NCI-H2107 treated with DMSO at 0.1 percent for 48 hours (cell line): Measurements from ENCODE around the gene OTOA.
"Not testable (repeated sequence)": the region's sequence is repeated elsewhere in the genome, so short reads cannot be mapped to it uniquely, and the experiment has no call there.

Experiments used
- DNase-seq: peaks from one replicate; lab custom pipeline; 2025; ENCODE audit not compliant: unreplicated experiment; lab: John Stamatoyannopoulos, UW

The OTOA gene

GRCh38 chr16:21639493-21639892 is 24.3 kb upstream of the OTOA start:
- DNase-seq = no peak

DNA sequence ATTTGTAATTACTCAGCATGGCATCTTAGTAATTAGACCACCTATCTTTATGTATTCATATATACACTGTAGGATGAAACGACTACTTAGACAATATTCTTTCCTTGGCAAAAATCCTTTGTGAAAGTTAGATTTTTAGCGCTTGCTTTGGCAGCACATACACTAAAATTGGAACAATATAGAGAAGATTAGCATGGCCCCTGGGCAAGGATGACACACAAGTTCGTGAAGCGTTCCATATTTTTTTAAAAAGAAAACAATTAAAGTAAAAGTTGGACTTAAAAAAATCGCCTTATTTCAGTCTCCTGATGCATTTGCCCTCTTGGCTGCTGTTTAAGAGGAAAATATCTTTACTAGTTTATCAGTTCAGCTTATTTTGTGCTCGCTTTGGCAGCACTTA is 21.9 kb upstream of the OTOA start:
- DNase-seq = no peak

GRCh38 chr16:21642861-21643260 is 20.9 kb upstream of the OTOA start:
- no peak for DNase-seq

DNA sequence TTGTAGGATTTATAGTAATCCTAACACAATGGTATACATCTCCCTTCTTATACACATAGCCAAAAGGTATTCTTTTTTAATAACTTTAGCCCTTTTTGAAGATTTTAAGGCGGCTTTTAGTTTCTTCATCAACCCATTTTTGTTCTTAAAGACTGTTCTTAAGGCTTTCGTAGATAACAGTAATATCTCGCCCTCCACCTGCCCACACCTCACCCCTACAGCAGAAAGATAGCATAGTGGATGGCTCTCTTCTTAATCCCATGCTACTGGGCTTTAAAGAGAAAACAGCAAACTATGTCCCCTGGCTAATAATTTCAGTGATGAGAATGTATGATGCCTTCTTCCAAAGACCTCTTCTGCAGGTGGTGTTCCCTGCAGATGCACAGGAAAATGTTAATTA is 20.0 kb upstream of the OTOA start:
- no peak for DNase-seq

- DNase-seq = no peak
Measured at GRCh38 chr16:21644674-21645073, 19.1 kb upstream of the OTOA start.

DNA sequence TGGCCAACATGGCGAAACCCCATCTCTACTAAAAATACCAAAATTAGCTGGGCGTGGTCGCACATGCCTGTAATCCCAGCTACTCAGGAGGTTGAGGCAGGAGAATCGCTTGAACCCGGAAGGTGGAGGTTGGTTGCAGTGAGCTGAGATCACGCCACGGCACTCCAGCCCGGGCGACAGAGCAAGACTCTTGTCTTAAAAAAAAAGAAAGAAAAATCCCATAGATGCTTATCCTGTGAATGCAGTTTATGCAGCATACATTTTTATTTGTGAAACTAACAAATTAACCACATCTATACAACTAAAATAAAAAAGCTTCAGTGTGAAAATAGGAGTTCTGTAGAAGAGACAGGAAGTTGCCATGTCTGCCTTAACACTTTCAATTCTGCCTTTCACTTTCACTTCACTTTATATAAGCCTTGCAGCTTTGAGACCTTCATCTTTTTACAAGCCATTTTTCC is 18.5 kb upstream of the OTOA start:
- DNase-seq = no peak

GRCh38 chr16:21646091-21646490 is 17.7 kb upstream of the OTOA start:
- DNase-seq = no peak

DNA sequence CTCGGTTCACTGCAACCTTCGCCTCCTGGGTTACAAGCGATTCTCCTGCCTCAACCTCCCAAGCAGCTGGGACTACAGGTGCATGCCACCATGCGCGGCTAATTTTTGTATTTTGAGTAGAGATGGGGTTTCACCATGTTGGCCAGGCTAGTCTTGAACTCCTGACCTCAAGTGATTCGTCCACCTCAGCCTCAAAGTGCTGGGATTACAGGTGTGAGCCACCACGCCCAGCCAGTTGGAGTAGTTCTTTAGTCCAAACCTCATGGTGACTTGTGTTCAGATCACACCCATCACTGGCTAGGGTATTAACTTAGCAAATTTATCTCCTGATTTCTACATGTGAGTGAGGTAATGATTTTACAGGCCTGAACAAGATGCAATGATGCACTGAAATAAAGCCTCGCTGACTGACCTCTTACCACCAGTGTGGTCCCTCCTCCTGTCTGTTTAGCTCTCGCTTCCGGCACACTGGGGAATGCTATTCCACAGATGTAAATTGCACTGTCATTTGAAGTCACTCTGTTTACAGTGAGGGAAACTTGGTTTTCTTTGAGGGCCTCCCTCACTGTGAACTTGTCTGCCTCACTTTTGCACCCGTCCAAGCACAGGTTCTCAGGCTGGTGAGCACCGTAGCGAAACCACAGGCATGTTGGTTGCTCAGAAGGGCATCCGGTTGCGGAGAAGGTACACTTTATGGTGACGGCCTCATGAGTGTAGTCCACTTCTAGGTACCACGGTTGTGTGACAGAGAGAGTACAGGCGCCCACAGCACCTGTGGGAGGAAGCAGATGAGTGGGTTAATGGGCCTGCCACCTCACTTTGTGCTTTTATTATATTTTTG is 16.8 kb upstream of the OTOA start:
- no peak for DNase-seq

- no peak for DNase-seq
Measured at GRCh38 chr16:21647562-21648164, 16.1 kb upstream of the OTOA start.

- not testable (repeated sequence) for DNase-seq
Measured at GRCh38 chr16:21649826-21650406, 13.9 kb upstream of the OTOA start.

- no peak for DNase-seq
Measured at GRCh38 chr16:21650521-21650920, 13.2 kb upstream of the OTOA start.

- DNase-seq = no peak
Measured at GRCh38 chr16:21651515-21651914, 12.3 kb upstream of the OTOA start.

GRCh38 chr16:21652453-21652852 is 11.3 kb upstream of the OTOA start, which contains the start of gene IGSF6:
Gene IGSF6, minus strand, starts transcription at chr16:21652608. Its CDS starts 10 bp downstream, at chr16:21652598.
- no peak for DNase-seq

DNA sequence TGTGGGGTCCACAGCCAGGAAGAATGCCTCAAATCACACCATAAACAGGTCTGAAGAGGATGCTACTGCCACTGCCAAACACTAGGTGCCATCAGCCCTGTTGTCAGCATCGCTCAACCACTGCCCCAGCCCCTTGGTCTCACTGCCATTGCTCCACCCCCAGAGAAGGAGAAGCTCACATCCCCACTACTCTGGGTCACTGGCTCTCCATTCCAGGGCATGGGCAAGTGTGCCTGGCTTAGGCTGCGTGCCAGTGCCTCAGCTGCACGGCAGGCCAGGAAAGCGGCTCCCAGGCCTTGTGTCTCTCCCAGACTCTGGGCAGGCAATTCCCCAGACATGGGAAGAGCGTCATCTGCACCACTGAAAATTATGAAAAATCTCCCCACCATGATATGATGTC is 10.2 kb upstream of the OTOA start:
- DNase-seq = no peak

- no peak for DNase-seq
Measured at GRCh38 chr16:21654466-21654865, 9.3 kb upstream of the OTOA start.

DNA sequence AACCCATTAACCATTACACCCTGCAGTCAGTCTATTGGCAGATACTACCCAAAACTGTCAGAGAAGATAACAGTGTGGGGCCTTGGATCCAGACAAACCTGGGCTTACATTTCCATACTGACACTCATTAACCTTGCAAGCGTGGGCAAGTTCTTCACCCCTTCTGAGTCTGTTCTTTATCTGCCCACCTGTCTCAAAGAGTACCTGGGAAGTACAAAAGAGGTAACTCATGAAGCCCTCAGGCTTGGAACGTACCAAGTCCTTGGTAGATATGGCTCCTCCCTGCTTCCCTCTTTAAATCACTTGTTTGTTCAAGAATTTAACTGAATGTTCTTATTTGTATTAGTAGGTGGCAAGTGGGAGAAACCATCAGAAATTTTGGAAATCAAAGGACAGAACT is 8.9 kb upstream of the OTOA start:
- no peak for DNase-seq

- DNase-seq = no peak
Measured at GRCh38 chr16:21656795-21657768, 6.7 kb upstream of the OTOA start.

- DNase-seq = no peak
Measured at GRCh38 chr16:21659124-21659523, 4.6 kb upstream of the OTOA start.

DNA sequence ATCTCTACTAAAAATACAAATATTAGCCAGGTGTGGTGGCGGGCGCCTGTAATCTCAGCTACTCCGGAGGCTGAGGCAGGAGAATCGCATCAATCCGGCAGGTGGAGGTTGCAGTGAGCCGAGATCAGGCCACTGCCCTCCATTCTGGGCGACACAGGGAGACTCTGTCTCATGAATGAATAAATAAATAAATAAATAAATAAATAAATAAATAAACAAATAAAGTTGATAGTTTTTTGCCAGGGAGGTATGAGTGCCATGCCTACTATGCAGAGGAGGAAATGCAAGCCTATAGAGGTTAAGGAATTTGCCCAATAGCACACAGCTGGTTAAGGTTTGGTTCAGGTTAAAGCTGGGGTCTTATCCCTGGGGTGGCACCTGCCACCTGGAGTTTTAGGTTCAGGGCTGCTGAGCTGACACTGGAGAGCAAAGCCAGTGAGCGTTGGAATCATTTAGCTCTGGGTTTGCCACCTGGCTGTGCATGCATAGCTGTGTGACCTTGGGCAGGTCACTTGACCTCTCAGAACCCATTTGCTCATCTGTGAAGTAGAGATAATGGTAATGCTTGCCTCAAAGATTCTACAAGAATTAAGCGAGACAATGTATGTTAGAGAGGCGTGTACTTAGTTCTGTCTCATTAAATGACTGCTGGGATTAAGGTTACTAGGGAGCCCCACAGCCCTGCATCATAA is 1.2 kb downstream of the OTOA start:
- DNase-seq = no peak

GRCh38 chr16:21666772-21667171 is 3.0 kb downstream of the OTOA start:
- no peak for DNase-seq
